Measurements from ENCODE around the gene TEPSIN.

Gene TEPSIN

DNA sequence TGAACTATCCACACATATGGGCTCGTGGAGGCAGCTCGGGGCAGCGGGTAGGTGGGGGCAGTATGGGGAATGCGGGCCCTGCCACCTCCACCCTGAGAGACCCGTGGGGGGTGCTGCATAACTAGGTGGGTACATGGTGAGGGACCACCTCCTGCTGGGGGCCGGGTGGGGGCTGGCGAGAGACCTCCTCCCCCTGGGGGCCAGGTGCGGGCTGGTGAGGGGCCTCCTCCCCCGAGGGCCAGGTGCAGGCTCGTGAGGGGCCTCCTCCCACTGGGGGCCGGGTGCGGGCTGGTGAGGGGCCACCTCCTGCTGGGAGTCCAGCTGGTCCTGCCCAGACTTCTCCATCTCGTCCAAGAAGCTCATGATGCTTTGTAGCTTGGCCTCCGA lies 41.5 kb downstream of the TEPSIN start:
- H3K4me3 ChIP-seq (ENCODE audit: low read length), result no peak overlapping the region
- no peak for DNase-seq (ENCODE audit: low read depth)
- TF ChIP-seq, protein P1, sequence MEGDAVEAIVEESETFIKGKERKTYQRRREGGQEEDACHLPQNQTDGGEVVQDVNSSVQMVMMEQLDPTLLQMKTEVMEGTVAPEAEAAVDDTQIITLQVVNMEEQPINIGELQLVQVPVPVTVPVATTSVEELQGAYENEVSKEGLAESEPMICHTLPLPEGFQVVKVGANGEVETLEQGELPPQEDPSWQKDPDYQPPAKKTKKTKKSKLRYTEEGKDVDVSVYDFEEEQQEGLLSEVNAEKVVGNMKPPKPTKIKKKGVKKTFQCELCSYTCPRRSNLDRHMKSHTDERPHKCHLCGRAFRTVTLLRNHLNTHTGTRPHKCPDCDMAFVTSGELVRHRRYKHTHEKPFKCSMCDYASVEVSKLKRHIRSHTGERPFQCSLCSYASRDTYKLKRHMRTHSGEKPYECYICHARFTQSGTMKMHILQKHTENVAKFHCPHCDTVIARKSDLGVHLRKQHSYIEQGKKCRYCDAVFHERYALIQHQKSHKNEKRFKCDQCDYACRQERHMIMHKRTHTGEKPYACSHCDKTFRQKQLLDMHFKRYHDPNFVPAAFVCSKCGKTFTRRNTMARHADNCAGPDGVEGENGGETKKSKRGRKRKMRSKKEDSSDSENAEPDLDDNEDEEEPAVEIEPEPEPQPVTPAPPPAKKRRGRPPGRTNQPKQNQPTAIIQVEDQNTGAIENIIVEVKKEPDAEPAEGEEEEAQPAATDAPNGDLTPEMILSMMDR (conservative IDR thresholded peaks at IDR 0.05; ENCODE audit: low read length), result no peak

GRCh38 chr17:81196505-81197408 lies 42.1 kb downstream of the TEPSIN start:
- no peak for DNase-seq (ENCODE audit: low read depth)
- TF ChIP-seq, protein P1 (conservative IDR thresholded peaks at IDR 0.05; ENCODE audit: low read length), result no peak
- H3K4me3 ChIP-seq (ENCODE audit: low read length), result no peak overlapping the region

- no peak for DNase-seq (ENCODE audit: low read depth)
- H3K4me3 ChIP-seq (ENCODE audit: low read length), result no peak overlapping the region
- TF ChIP-seq, protein P1 (conservative IDR thresholded peaks at IDR 0.05; ENCODE audit: low read length), result no peak
Observed at GRCh38 chr17:81195941-81196495, 42.8 kb downstream of the TEPSIN start.

DNA sequence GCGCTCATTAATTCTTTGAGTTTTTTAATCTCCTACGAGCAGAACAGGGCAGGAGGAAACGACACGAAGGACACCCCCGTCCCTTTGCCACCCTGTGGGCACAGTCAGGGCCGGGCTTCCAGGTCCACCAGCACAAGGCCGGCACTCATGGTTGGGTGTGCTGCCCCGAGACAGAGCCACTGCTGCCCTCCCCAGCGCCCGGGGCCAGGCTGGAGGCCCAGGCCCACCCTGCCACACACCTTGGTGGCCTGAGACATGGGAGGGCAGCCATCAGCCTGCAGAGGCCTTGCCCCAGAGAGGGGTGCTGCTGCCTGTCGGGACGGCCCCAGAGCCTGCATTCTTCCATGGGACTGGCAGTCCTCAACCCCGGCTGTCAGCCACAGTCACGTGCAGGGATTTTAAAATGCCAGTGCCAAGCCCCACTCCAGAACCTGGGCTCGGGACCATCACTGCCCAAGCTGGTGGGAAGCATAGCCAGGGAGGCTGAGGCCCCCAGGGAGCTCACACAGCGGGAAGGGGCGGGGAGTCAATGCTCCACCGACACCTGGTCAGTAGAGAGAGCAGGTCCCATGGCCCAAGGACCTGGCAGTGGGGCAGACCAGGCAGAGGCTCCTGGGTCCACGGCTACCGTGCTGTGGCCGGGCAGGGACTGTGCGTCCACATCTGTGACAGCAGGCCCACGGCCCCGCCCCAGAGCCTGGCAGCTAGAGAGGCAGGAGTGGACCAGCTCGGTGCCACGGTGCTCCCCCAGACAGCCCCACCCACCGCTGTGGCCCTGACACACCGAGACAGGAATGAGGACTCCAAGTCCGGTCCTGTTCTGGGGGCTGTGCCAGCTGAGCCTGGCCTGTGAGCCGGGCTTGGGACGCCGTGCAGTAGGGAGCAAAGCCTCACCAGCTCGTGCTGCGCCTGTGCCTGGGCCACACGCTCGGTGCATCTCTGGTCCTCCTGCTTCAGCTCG lies 43.6 kb downstream of the TEPSIN start:
- no peak overlapping the region for H3K4me3 ChIP-seq (ENCODE audit: low read length)
- TF ChIP-seq, protein P1 (conservative IDR thresholded peaks at IDR 0.05; ENCODE audit: low read length), result no peak
- no peak for DNase-seq (ENCODE audit: low read depth)

GRCh38 chr17:81194225-81194760 lies 44.6 kb downstream of the TEPSIN start:
- no peak for DNase-seq (ENCODE audit: low read depth)
- TF ChIP-seq, protein P1 (conservative IDR thresholded peaks at IDR 0.05; ENCODE audit: low read length), result no peak

GRCh38 chr17:81193470-81194224 lies 45.2 kb downstream of the TEPSIN start:
- TF ChIP-seq, protein P1 (conservative IDR thresholded peaks at IDR 0.05; ENCODE audit: low read length), result no peak
- no peak overlapping the region for H3K4me3 ChIP-seq (ENCODE audit: low read length)
- no peak for DNase-seq (ENCODE audit: low read depth)

More at GRCh38 chr17:81194225-81194760, 44.6 kb downstream of the TEPSIN start:
- H3K4me3 ChIP-seq (ENCODE audit: low read length), result no peak overlapping the region
